Liver (tissue), 3 donors: Measurements from ENCODE around the gene TMOD2.

Experiments used
- CTCF ChIP-seq: fragments of 150-350 bp; IDR thresholded peaks from 2 replicates; pipeline ENCODE4 v1.5.1; 2017; ENCODE audit warnings: improper control_type of control experiment, low read depth, low read length; ENCODE audit not compliant: missing input control
- FOXA1 ChIP-seq: IDR thresholded peaks from 2 replicates; pipeline ENCODE4 v1.6.1; 2016; ENCODE audit warnings: antibody characterized with exemption
- GABPA ChIP-seq, 2 donors: IDR thresholded peaks in 1 of 2; conservative IDR thresholded peaks in 1 of 2; 2 replicates each; pipeline ENCODE4 v1.6.1; 2016; ENCODE audit warnings: antibody characterized with exemption in 2 of 2, mild to moderate bottlenecking in 1 of 2, moderate library complexity in 1 of 2
- JUND ChIP-seq, 2 donors: IDR thresholded peaks; 2 replicates each; pipeline ENCODE4 v1.6.1; 2016; ENCODE audit warnings: antibody characterized with exemption in 2 of 2
- MAX ChIP-seq: IDR thresholded peaks from 2 replicates; pipeline ENCODE4 v1.6.1; 2016; ENCODE audit warnings: antibody characterized with exemption
- NR2F2 ChIP-seq: IDR thresholded peaks from 2 replicates; pipeline ENCODE4 v1.6.1; 2016; ENCODE audit warnings: antibody characterized with exemption
- RAD21 ChIP-seq, 2 donors: IDR thresholded peaks; 2 replicates each; pipeline ENCODE4 v1.6.1; 2016; ENCODE audit warnings: antibody characterized with exemption in 2 of 2, mild to moderate bottlenecking in 2 of 2
- SP1 ChIP-seq: IDR thresholded peaks from 2 replicates; pipeline ENCODE4 v1.6.1; 2018; ENCODE audit warnings: antibody characterized with exemption, mild to moderate bottlenecking
- TAF1 ChIP-seq: conservative IDR thresholded peaks from 2 replicates; pipeline ENCODE4 v1.6.1; 2016; ENCODE audit warnings: antibody characterized with exemption, mild to moderate bottlenecking
- YY1 ChIP-seq: IDR thresholded peaks from 2 replicates; pipeline ENCODE4 v1.6.1; 2016; ENCODE audit warnings: antibody characterized with exemption, mild to moderate bottlenecking
- donor health status: healthy.
- donor health status: healthy.

- TF ChIP-seq YY1 (no peak), CTCF (no peak), GABPA (IDR thresholded peaks at IDR 0.05 in 1 of 2, conservative IDR thresholded peaks at IDR 0.05 in 1 of 2) (no peak), NR2F2 (no peak), JUND (IDR thresholded peaks at IDR 0.05) (no peak), FOXA1 (no peak), MAX (no peak), SP1 (no peak), RAD21 (IDR thresholded peaks at IDR 0.05) (no peak), TAF1 (no peak)
These were observed 48.7 kb upstream of the TMOD2 start for GRCh38 chr15:51702710-51703109.
